Stimulated activated CD4-positive, alpha-beta T cell treated with anti-CD3 and anti-CD28 coated beads, TNF-alpha, amount 100 ng/mL, for 24 hours (primary cell): ENCODE data around the gene IQSEC2.
A peak's percentile ranks its signal among the peaks of the same experiment; 100 is the strongest.

ENCODE experiments used
- DNase-seq, 3 experiments: peaks; one replicate each; pipeline ENCODE4 v3.0.0-alpha.2; 2020; ENCODE audit warnings: low read depth in 3 of 3

Gene IQSEC2

DNA sequence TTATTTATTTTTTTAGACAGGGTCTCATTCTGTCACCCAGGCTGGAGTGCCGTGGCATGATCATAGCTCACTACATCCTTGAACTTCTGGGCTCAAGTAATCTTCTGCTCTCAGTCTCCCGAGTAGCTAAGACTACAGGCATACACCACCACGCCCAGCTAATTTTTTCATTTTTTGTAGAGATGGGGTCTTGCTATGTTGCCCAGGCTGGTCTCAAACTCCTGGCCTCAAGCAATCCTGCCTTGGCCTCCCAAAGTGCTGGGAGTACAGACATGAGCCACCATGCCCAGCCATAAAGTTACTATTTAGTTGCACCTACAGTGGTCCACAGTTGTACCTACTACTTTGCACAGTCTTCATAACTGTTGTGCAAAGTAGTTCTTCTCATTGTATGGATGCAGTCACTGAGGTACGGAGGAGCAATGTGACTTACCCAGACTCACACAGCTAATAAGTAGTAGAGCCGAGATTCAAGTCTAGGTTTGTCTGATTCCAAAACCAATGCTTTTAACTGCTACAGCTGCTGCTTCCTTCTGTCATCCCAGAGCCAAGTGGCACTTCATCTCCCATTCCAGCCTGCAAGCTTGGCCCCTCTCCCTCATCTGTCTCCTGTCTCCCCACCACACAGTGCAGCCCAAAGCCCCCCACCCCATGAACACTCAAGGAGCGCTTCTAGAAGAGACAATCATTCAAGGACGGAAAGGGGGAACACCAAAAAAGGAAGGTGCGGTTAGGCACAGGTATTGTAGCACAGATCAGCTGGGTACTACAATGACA, 24.0 kb upstream of the IQSEC2 start:
- no peak for DNase-seq

DNA sequence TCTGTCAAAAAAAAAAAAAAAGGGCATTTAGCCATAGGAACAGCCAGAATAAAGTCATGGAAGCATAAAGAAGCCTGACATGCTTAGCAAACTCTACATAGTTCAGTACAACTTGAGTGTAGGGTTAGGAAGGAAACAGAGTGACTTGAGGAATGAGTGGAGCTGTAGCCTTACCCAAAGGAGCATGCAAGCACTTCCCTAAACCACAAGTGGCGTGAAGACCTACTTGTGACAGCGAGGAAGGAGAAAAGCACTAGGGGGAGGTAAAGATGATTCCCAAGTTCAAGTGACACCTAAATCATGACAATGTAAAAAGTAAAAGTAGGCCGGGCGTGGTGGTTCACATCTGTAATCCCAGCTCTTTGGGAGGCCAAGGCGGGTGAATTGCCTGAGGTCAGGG, 21.8 kb upstream of the IQSEC2 start:
- DNase-seq = no peak

DNA sequence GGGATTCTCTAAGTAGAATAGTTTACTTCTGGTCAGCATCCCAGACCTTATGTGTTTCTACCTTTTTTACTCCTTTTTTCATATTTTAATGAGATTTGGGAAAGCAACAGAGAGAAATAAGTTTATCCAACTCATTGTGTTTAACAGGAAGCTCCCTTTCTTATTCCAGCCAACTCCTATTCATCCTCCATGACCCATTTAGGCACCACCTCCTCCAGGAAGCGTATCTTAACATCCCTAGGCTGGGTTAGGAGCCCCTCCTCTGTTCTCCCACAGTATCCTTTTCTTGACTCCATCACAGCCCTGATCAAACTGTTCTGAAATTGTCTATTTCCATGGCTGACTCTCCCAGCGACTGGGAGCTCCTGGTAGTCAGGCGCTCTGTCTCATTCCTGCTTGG, 18.8 kb upstream of the IQSEC2 start:
- no peak for DNase-seq

DNA sequence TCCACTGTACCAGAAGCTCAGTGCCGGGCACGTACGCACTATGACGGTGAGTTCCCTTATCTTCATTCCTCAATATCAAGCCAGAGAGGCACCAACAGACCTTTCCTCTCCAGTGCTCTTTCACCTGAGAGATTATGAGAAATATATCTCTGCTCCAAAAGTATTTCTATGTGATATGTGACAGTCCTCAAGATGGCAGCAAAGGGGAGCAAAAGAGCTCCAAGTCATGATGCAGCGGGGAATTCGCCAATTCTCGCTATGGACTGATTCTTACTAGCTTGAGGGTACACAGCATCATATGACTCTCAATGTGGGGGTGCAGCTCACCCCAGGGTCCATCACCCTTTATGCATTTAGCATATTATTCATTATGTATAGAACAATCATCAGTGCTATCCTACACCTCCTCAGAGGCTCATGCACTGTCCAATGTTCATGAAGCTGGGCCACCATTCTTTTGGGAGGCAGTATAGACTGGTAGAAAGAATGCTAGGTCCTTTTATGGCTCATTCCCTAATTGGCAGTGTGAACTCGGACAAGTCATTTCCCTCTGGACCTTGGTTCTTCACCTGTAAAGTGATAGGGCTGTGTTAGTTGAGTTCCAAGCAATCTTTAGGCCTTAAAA, 12.8 kb upstream of the IQSEC2 start:
- no peak for DNase-seq

DNA sequence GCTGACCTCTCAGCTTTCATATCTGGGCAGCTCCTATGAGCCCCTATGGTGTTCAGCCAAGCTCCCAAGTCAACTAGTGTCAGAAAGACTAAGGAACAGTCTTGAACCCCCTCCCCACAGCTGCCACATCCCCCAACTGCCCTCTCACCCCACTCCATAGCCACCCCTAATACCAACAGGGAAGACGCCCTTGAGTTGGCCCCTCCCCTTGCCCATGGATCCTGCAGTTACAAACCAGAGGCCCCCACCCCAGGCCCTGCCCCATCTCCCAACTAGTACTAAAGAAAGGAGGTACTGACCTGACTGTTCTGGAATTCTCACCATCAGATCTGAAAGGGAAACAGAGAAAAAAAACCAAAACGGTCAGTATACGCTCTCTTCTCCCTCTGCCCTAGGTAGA, 10.2 kb upstream of the IQSEC2 start:
- no peak for DNase-seq

DNA sequence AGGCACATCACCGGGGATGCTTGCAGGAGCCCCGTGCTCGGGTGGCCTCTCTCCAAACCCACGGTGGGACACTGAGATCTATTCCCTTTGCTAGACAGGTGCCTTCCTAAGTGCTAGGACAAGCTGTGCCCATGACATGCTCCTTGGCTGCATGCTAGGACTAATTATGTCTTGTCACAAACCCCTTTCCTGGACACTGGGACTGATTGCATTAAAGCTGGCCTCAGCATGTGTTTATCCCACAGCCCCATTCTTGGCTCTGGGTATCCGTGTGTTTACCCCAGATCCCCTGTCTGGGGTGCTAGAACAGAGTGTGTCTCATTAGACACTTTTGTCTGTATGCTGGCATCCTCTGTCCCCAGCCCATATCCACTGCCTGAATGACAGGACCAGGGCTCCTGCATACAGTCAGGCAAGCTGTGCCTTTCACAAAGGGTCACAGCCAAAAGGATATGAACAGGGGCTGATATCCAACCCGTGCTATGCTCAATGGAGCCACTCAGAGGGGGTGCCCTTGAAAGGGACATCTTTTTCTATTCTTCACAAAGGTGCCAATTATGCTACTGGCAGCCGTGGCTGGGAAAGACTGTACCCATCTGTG, 9.2 kb upstream of the IQSEC2 start:
- DNase-seq = no peak

DNA sequence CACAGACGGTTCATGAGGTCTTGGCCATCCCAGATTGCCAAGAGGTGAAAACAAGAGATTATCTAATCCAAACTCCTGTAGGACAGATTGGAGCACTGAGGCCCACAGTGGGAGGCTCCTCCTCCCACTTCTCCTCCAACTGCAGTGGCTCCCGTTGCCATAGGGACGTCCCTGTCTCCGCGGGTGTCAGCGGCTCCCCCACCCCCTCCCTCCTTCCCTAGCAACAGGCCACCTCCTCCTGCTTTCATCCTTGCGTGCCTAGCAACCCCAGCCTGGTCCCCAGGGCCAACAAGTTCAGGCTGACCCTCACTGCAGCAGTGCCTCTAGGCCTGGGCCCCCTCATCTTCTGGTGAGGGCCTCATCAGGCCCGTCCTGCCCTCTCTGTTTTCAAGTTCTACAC, 6.8 kb upstream of the IQSEC2 start:
- no peak for DNase-seq

DNA sequence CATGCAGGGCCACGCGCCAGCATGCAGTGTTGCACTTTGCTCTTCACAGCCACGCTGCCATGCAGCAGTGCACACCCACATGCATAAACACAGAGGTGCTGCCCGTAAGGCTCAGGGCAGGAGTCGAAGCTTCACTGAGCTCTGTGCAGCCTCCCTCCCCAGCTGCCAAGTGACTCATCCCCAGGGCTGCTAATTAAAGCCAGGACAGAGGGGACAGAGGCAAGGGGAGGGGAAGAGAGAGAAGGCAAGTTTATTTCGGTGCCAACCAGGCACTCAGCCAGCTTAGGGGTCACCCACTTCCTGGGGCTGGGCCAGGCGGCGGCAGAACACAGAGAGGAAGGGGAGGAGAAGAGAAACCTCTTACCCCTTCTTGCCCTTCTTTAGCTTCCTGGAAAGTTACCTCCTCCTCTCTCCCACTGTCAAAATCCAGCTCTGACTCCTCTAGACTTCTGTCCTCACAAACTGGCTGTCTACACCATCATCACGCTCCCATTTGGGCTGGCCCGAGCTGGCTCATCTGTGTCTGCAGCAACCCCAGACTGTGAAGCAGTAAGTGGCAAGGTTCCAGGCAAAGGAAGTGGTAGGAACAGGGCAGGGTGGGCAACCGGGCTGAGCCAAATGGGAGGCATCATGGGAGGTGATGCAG, 6.2 kb upstream of the IQSEC2 start:
- DNase-seq = peak in 1 of 3 experiments; percentile 2

DNA sequence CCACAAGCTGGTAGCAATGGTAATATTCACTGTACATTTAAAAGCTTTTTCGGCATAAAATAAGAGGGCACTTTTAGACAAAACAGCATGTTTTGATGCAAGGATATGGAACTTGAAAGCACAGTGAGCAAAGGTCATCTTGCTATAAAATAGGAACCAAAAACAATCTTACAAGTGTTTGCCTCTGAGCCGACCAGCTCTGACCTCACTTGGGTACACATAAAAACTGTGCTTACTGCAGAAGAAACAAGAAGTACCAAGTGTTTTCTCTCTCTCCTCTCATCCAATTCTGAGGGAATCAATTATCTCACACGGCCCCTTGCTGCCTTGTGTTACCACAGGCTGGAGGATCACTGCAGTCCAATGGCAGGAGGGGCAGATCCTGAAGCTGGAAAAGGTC, 4.8 kb upstream of the IQSEC2 start:
- DNase-seq = no peak

DNA sequence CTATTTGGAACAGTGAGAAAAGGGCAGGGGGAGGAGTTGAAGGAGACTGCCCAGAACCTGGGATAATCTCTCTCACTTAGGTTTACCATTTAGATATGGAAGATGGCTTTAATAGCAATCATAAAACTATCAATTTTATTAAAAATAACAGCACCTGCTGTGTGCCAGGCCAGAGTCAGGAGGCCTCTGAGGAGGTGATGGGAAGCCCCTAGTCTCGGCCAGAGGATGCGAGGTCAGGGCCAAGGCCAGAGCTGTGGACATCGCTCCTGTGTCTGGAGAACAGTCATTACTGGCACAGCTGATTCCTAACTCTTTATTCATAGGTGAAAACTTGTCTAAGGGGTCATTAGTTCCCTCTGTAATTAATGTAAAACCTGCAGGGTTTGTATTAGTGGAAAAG, 4.2 kb upstream of the IQSEC2 start:
- DNase-seq = no peak

DNA sequence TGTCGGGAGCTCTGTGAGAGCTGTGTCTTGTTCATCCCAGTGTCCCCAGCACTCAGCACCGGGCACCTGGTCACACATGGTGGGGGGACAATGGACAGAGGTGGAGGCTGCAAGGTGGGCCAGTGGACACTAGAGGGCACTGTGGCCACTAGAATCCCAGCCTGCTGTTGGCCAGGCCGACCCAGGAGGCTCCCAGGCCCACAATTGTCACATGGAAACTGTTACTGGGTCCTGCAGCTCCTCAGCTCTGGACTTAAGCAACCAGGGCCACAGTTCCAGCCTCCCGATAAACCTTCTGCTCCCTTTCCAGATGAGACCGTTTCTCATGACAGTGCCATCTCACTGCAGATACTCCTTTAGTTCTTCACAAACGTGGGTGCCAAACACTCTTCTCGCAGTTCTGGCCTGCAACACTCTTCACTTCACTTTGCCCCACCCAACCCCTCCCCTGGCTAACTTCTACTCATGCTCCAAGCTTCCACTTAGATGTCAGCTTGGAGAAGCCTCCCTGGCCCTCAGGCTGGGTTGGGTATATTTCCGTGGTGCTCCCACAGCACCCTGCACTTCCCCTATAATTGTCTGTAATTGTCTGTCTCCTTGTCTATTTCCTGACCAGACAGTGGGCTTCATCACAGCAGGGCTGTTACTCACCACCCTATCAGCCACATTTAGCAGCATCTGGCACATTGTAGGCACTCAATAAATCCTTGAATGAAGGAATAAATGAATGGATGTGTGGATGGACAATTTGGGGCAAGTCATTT, 3.5 kb upstream of the IQSEC2 start:
- DNase-seq = peak in 2 of 3 experiments; percentile 14 to 20

DNA sequence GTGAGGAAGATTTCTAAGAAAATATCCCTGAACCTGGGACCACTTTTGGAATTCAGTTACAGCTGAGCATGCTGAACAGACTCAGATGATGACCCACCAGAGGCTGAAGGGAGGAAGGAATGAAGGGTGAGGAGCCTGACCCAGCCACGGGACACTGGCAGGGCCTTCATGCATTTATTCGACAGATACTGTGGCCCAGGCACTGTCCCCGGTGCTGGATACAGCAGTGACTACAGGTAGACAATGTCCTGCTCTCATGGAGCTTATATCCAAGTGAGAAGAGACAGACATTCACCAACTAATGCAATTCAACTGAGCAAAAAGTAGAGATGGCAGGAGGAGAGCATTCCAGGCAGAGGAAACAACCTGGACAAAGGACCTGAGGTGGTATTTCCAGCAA, 2.2 kb upstream of the IQSEC2 start:
- no peak for DNase-seq

DNA sequence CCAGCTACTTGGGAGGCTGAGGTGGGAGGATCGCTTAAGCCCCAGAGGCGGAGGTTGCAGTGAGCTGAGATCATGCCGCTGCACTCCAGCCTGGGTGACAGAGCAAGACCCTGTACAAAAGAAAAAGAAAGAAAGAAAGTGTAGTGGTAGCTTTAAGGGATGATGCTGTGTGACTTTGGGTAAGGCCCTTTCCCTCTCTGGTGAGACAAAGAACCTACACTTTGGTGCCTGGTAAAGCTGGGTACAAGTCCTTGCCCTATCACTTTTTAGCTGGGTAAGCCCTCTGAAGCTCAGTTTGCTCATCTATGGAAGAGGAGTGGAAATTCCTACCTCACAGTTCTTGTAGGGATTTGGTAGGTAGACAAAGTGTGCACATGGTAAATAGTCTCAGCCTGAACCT, 1.7 kb upstream of the IQSEC2 start:
- DNase-seq = no peak

DNA sequence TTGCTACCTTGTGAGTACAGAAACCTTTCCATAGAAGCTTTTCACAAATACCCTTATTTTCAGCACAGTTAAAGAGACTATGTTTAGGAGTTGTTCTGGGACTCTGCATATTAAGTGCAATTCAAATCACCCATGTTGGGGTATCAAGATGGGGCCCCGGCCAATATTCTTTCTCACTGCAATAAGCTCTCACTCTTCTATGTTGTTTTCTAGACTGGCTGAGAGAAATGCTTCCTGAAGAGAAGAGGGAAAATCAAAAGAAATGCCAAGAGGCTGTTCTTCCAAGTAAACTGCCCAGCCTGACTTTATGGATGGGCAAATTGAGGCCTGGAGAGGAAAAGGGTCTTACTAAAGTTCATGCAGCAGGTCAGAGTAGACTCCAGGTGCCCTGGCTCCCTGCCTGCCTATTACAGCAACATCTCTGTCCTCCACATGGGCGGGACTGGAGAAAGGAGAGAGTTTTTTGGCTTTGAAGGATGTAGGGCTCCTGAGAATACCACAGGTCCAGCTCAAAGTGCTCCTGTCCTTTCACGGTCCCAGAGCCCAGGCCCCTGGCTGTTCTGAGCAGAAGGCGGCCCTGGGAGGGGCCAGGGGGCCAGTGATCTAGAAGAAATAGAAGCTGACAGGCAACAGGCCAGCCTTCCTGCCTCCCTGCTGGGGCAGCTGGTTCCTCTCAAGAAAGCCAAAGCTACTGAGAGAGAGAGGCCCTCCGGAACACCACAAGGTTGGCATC, 745 bp upstream of the IQSEC2 start:
- no peak for DNase-seq

DNA sequence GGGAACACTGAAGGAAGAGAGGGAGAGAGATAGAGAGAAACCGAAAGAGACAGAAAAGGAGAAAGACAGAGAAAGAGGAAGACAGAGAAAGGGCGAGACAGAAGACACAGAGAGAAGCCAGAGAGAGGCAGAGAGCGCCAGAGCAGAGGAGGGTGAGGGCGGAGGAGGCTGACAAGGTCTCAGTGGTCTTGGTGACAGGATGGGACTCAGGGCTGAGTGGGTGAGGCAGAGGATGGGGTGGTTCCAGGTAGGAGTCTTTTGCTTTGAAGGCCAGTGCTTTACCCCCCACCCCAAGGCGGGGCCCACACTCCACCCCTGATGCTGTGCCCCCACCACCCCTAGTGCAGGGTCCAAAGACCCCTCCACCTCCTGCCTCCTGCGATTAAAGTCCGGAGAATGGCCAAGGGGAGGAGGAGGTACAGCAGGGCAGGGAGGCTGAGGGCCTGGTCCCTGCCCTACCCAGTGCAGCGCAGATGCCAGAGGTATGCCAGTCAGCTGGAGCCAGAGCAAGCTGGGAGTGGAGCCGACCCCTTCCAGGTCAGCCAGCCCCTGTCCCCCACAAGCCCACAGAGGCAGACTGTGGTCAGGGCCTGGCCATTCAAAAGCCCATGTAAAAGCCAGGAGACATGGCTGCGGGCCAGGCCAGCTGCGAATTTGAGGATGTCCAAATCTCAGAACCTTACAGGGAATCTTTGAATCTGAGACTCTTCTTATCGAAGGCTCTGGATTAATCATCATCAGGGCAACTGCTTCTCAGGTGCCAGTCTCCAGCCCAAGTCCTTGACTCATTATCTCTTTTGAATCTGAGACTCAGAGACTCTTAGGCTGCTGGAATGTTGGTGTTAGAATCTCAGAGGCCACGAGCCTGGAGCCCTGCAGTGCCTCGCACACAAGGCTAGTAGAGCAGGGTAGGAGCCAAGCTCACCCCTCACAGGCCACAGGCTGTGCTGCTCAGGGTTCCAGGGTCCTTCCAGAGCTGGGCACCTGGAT, 758 bp downstream of the IQSEC2 start:
- no peak for DNase-seq

DNA sequence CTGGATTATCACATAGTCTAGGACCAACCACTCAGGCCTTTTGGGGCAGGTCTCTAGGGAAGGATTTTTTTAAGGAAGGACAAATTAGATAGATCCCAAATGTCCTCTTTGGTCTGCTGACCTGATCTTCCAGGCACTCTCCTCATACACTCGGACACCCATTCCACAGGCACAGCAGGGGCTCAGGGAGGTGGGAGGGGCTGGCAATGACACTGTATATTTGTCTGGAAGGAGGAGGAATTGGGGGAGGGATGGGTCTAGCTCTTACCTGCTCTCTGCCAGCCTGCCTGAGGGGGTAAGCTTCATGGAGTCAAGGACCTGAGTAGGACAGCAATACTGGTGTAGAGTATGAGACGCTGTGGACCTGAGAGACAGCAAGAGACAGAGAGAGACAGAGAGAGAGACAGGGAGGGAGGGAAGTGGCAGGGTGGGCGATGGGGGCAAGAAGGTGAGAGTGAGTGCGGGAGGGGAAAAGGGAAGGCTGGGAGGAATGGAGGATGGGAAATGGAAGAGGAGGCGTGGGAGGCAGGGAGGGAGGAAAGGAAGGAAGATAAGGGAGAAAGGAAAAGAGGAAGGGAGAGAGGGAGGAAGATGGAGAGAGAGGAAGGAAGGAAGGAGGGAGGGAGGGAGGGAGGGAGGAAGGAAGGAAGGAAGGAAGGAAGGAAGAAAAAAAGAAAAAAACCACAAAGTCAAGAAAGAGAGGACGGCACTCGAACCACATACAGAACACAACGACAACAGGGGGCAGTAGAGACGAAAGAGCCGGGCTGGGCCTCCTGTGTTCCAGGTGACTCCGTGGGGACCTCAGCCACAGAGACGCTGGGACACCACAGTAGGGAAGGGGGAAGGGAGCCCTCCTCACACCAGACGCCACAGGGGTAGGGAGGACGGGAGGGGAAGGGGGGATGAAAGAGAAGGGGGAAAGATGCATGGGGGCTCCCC, 1.8 kb downstream of the IQSEC2 start:
- DNase-seq = peak in 1 of 3 experiments; percentile 7

DNA sequence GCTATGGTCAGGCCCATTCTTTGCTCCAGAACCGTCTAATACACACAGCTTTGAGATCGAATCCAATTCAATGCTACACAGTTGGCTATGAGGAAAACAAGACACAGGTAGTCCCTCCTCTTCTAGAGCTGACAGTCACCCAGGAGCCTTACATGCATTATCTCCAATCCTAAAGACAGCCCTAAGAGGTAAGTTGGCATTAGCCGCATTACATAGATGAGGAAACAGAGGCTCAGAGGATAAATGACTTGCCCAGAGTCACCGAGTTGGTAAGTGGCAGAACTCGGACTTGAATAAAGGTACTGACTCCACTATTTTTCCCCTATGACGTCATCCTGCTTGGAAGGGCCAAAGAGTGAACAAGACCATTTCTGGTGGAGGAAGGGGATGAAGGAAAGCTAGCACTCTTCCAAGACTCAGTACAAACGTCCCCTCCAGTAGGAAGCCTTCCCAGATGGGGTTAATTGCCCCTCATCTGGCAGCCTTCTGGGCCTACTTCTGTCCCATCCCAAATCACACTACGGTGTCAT, 8.5 kb downstream of the IQSEC2 start:
- no peak for DNase-seq

DNA sequence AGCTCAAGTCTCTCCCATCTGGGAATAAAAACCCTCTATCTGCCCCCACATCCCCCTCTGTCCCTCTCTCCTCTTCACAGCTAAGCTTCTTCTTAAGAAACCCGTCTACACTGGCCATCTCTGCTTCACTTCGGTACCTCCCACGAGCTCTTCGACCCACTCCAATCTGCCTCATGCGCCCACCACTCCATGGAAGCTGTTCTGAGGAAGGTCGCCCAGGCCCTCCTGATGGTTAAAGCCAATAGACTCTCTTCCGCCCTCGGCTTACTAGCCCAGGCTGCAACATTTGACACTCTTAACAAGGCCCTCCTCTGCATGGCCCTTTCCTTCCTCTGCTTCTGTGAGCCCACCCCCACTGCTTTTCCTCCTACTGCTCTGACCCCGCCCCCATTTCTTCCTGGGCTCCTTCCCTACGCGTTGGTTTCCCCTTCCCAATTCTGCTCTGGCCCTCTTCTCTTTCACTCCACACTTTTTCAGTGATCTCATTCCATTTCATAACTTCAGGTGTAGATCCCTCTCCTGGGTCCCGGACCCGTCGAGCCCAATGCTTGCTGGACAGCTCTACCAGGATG, 11.8 kb downstream of the IQSEC2 start:
- no peak for DNase-seq
